ENCODE data around the gene PROP1.

PROP1 gene

GRCh38 chr5:177997319-177997670, 1.3 kb upstream of the PROP1 start:
- WGBS (ENCODE audit: extremely low coverage, insufficient coverage, insufficient read length), result no CpG with 5 or more reads among the region's 6 CpGs
- H3K27ac ChIP-seq (ENCODE audit: low read depth, low read length), result no peak overlapping the region

DNA sequence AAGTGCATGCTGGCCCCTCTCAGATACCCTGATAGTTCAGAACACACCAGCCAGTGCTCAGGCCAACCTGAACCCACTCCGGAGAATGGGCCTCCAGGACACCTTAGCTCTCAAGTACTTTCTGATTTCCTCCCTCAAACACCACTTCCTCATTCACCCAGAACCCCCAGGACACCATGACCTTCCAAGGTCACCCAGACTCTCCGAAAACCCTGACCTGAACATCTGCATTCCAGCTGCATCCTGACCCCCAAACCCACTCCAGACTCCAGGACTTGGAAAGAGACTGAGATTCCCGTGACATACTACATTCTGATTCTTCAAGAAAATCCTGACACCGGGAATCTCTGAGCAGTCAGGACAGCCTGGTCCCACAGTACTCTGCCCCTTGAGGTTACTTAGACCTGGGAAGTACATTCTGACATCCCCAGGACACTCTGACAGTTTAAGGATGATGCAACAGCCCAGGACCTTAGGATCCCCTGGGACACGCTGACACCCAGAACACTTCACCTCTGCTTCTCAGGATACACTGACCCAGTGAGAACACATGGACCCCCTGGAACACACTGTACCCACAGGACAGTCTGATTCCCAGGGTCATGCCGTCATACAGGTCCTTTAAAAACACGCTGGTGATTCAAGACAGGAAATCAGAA, 747 bp upstream of the PROP1 start:
- Histone ChIP-seq H3K9me3 (ENCODE audit: insufficient read depth, low read depth, low read length) (no peaks in the 10 kb centered on the region), H4K8ac (ENCODE audit: low read depth, low read length) (no peak overlapping the region), H3K36me3 (ENCODE audit: control insufficient read depth in 1 of 2, insufficient read depth in 2 of 2, low read length in 2 of 2) (no peaks in the 10 kb centered on the region), H2BK12ac (ENCODE audit: low read length) (no peak overlapping the region), H3K27me3 (ENCODE audit: insufficient read depth, low read length) (no peaks in the 10 kb centered on the region), H3K9ac (ENCODE audit: low read length) (no peak overlapping the region), H3K4me1 (ENCODE audit: control insufficient read depth in 1 of 2, insufficient read depth in 2 of 2, low read length in 2 of 2) (no peaks in the 10 kb centered on the region), H4K12ac (ENCODE audit: low read depth, low read length) (no peak overlapping the region), H3K23ac (ENCODE audit: low read length) (no peak overlapping the region), H3K4ac (ENCODE audit: low read depth, low read length) (no peak overlapping the region), H3K18ac (ENCODE audit: low read length) (no peak overlapping the region), H2BK5ac (ENCODE audit: low read depth, low read length, poor library complexity) (no peak overlapping the region), H3K27ac (ENCODE audit: low read depth, low read length) (no peak overlapping the region), H3K4me3 (ENCODE audit: low read depth, low read length) (no peak overlapping the region), H3K79me1 (ENCODE audit: low read length) (no peaks in the 10 kb centered on the region), H3K14ac (ENCODE audit: low read length) (no peak overlapping the region), H4K91ac (ENCODE audit: low read depth, low read length) (no peak overlapping the region), H3K4me2 (ENCODE audit: low read length) (no peak overlapping the region), H2AFZ (ENCODE audit: insufficient read depth, low read length, poor library complexity) (no peak overlapping the region), H2BK120ac (ENCODE audit: insufficient read depth, low read length, poor library complexity) (no peak overlapping the region), H3K79me2 (ENCODE audit: control insufficient read depth, insufficient read depth, low read length, poor library complexity) (no peaks in the 10 kb centered on the region), H2AK5ac (ENCODE audit: low read length) (no peak overlapping the region)
- DNase-seq, result no peak
- no CpG with 5 or more reads among the region's 7 CpGs for WGBS (ENCODE audit: extremely low coverage, insufficient coverage, insufficient read length)

More at GRCh38 chr5:177997319-177997670, 1.3 kb upstream of the PROP1 start:
- no peak overlapping the region for H3K4me2 ChIP-seq (ENCODE audit: low read length)
- no peaks in the 10 kb centered on the region for H3K4me1 ChIP-seq (ENCODE audit: control insufficient read depth in 1 of 2, insufficient read depth in 2 of 2, low read length in 2 of 2)
- no peak overlapping the region for H2BK5ac ChIP-seq (ENCODE audit: low read depth, low read length, poor library complexity)
- H3K18ac ChIP-seq (ENCODE audit: low read length), result no peak overlapping the region
- H3K23ac ChIP-seq (ENCODE audit: low read length), result no peak overlapping the region
- no peak overlapping the region for H2AFZ ChIP-seq (ENCODE audit: insufficient read depth, low read length, poor library complexity)
- no peaks in the 10 kb centered on the region for H3K27me3 ChIP-seq (ENCODE audit: insufficient read depth, low read length)
- H4K91ac ChIP-seq (ENCODE audit: low read depth, low read length), result no peak overlapping the region
- H3K4ac ChIP-seq (ENCODE audit: low read depth, low read length), result no peak overlapping the region
- H3K36me3 ChIP-seq (ENCODE audit: control insufficient read depth in 1 of 2, insufficient read depth in 2 of 2, low read length in 2 of 2), result no peaks in the 10 kb centered on the region
- H2BK12ac ChIP-seq (ENCODE audit: low read length), result no peak overlapping the region
- no peak overlapping the region for H4K8ac ChIP-seq (ENCODE audit: low read depth, low read length)
- no peak overlapping the region for H4K12ac ChIP-seq (ENCODE audit: low read depth, low read length)
- no peak overlapping the region for H2AK5ac ChIP-seq (ENCODE audit: low read length)
- H2BK120ac ChIP-seq (ENCODE audit: insufficient read depth, low read length, poor library complexity), result no peak overlapping the region
- H3K79me1 ChIP-seq (ENCODE audit: low read length), result no peaks in the 10 kb centered on the region
- DNase-seq, result no peak
- no peaks in the 10 kb centered on the region for H3K79me2 ChIP-seq (ENCODE audit: control insufficient read depth, insufficient read depth, low read length, poor library complexity)
- H3K4me3 ChIP-seq (ENCODE audit: low read depth, low read length), result no peak overlapping the region
- no peak overlapping the region for H3K14ac ChIP-seq (ENCODE audit: low read length)
- no peaks in the 10 kb centered on the region for H3K9me3 ChIP-seq (ENCODE audit: insufficient read depth, low read depth, low read length)
- no peak overlapping the region for H3K9ac ChIP-seq (ENCODE audit: low read length)

GRCh38 chr5:177994561-177995190, 1.4 kb downstream of the PROP1 start:
- Histone ChIP-seq H2BK12ac (ENCODE audit: low read length) (no peak overlapping the region), H3K4me1 (ENCODE audit: control insufficient read depth in 1 of 2, insufficient read depth in 2 of 2, low read length in 2 of 2) (no peaks in the 10 kb centered on the region), H3K36me3 (ENCODE audit: control insufficient read depth in 1 of 2, insufficient read depth in 2 of 2, low read length in 2 of 2) (no peaks in the 10 kb centered on the region), H3K18ac (ENCODE audit: low read length) (no peak overlapping the region), H3K4me3 (ENCODE audit: low read depth, low read length) (no peak overlapping the region), H4K12ac (ENCODE audit: low read depth, low read length) (no peak overlapping the region), H3K14ac (ENCODE audit: low read length) (no peak overlapping the region), H3K27me3 (ENCODE audit: insufficient read depth, low read length) (no peaks in the 10 kb centered on the region), H3K4ac (ENCODE audit: low read depth, low read length) (no peak overlapping the region), H3K4me2 (ENCODE audit: low read length) (no peak overlapping the region), H3K79me1 (ENCODE audit: low read length) (no peaks in the 10 kb centered on the region), H3K9ac (ENCODE audit: low read length) (no peak overlapping the region), H4K8ac (ENCODE audit: low read depth, low read length) (no peak overlapping the region), H3K79me2 (ENCODE audit: control insufficient read depth, insufficient read depth, low read length, poor library complexity) (no peaks in the 10 kb centered on the region), H4K91ac (ENCODE audit: low read depth, low read length) (no peak overlapping the region), H2BK120ac (ENCODE audit: insufficient read depth, low read length, poor library complexity) (no peak overlapping the region), H2AFZ (ENCODE audit: insufficient read depth, low read length, poor library complexity) (no peak overlapping the region), H3K27ac (ENCODE audit: low read depth, low read length) (no peak overlapping the region), H3K9me3 (ENCODE audit: insufficient read depth, low read depth, low read length) (no peaks in the 10 kb centered on the region), H3K23ac (ENCODE audit: low read length) (no peak overlapping the region), H2BK5ac (ENCODE audit: low read depth, low read length, poor library complexity) (no peak overlapping the region), H2AK5ac (ENCODE audit: low read length) (no peak overlapping the region)
- DNase-seq, result no peak
- WGBS (ENCODE audit: extremely low coverage, insufficient coverage, insufficient read length), result no CpG with 5 or more reads among the region's 10 CpGs

DNA sequence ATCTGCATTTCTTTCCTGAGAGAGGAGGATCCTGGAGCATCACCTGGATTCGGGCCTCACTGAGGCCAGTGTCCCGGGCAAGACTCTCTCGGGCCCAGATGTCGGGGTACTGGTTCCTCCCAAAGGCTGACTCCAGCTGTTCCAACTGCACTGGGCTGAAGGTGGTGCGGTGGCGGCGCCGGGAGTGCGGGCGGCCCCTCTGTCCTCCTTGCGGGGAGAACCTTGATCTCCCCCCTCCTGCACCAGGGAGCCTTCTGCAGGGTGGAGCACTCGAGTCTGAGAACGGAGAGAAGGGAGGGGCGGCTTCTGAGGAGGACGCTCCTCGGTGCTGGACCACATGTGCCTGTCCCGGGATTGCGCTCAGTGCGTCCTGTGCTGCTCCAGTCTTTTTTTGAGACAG, 2.0 kb downstream of the PROP1 start:
- Histone ChIP-seq H2BK12ac (ENCODE audit: low read length) (no peak overlapping the region), H3K4me1 (ENCODE audit: control insufficient read depth in 1 of 2, insufficient read depth in 2 of 2, low read length in 2 of 2) (no peaks in the 10 kb centered on the region), H3K9ac (ENCODE audit: low read length) (no peak overlapping the region), H2AK5ac (ENCODE audit: low read length) (no peak overlapping the region), H4K8ac (ENCODE audit: low read depth, low read length) (no peak overlapping the region), H3K27ac (ENCODE audit: low read depth, low read length) (no peak overlapping the region), H3K79me1 (ENCODE audit: low read length) (no peaks in the 10 kb centered on the region), H3K4ac (ENCODE audit: low read depth, low read length) (no peak overlapping the region), H2BK5ac (ENCODE audit: low read depth, low read length, poor library complexity) (no peak overlapping the region), H3K23ac (ENCODE audit: low read length) (no peak overlapping the region), H3K4me3 (ENCODE audit: low read depth, low read length) (no peak overlapping the region), H3K4me2 (ENCODE audit: low read length) (no peak overlapping the region), H2BK120ac (ENCODE audit: insufficient read depth, low read length, poor library complexity) (no peak overlapping the region), H3K27me3 (ENCODE audit: insufficient read depth, low read length) (no peaks in the 10 kb centered on the region), H3K79me2 (ENCODE audit: control insufficient read depth, insufficient read depth, low read length, poor library complexity) (no peaks in the 10 kb centered on the region), H4K12ac (ENCODE audit: low read depth, low read length) (no peak overlapping the region), H3K36me3 (ENCODE audit: control insufficient read depth in 1 of 2, insufficient read depth in 2 of 2, low read length in 2 of 2) (no peaks in the 10 kb centered on the region), H3K14ac (ENCODE audit: low read length) (no peak overlapping the region), H2AFZ (ENCODE audit: insufficient read depth, low read length, poor library complexity) (no peak overlapping the region), H3K18ac (ENCODE audit: low read length) (no peak overlapping the region), H3K9me3 (ENCODE audit: insufficient read depth, low read depth, low read length) (no peaks in the 10 kb centered on the region), H4K91ac (ENCODE audit: low read depth, low read length) (no peak overlapping the region)
- no peak for DNase-seq
- WGBS (ENCODE audit: extremely low coverage, insufficient coverage, insufficient read length), result no CpG with 5 or more reads among the region's 19 CpGs

Data from trophoblast cell (in vitro differentiated cells and primary cell).